Measurements from ENCODE around the gene DAAM2.

DAAM2 gene

DNA sequence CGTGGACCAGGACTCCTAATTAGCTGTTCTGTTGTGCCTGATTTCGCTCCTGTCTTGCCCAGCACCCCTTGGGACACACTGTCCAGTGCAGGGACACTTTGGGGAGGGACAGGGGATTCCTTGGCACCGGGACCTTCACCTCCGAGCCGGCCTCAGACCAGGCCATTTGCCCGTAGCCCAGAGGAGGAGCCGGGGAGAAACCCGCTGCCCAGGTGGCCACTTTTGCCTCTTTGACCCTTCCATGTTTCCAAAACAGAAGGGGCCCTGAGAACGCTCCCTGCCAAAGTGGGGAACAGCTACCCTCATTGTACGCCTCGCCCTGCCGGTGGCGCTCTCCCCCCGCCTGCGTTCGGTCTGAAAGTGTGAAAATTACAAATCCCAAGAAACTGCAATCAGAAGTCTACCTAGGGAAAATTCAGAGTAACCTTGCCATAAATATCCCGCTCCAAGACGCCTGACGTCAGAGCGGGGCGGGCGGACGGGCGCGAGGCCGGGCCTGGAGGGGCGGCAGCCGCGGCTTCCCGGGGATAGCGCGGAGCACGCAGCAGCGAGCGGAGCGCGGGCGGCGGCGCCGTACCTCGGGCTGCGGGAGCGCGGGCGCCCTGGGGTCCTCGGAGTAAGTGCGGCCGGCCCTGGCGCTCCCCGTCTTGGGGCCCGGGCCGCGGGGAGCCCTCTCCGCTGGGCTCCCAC lies at the start of gene DAAM2:
Gene DAAM2 (plus strand): TSS at position 527 of the 690 bp plus-strand sequence. CDS start 63,927 bp downstream, outside the sequence.
- no peak for DNase-seq (ENCODE audit: low read depth in 2 of 2, low spot score in 1 of 2)

DNA sequence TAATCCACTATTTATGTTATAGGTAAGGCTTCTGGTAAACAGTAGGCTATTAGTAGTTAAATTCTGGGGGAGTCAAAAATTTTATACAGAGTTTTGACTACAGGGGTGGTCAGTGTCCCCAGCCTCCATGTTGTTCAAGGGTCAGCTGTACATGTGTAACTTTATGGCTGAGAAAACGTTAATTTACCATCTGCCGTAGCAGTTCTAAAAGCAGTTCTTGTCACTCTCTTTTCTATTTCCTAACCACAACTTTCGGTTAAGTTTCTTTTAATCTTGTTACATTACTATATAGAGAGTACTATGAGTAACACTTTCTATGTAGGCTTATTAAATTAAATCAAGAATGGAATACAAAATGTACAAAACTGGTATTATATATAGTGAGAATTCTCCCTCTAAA lies 45.4 kb upstream of the DAAM2 start:
- no peak for DNase-seq (ENCODE audit: low read depth in 2 of 2, low spot score in 1 of 2)

DNA sequence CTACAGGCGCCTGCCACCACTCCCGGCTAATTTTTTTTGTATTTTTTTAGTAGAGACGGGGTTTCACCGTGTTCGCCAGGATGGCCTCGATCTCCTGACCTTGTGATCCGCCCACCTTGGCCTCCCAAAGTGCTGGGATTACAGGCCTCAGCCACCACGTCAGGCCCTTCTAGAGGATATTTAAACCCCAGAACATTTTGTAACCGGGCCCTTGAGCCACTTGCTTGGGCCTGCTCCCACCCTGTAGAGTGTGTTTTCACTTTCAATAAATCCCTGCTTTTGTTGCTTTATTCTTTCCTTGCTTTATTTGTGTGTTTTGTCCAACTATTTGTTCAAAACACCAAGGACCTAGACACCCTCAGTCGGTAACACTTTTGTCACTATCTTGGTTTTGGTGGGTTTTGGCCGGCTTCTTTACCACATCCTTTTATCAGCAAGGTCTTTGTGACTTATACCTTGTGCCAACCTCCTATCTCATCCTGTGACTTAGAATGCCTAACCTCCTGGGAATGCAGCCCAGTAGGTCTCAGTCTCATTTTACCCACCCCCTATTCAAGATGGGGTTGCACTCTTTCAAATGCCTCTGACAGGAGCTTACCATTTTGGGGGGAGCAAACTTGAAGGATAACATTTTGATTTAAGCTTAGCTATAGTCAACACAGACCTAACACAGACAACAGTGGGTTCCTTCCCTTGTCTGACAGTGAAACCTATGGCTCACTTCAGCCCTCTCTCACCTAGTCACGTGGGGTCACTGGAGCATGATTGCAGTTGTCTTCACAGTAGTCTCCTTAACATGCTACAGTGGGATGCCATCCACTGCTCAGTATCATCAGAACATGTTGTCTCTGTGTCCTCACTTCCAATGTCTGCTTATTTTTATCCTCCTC lies 39.1 kb upstream of the DAAM2 start:
- no peak for DNase-seq (ENCODE audit: low read depth in 2 of 2, low spot score in 1 of 2)

DNA sequence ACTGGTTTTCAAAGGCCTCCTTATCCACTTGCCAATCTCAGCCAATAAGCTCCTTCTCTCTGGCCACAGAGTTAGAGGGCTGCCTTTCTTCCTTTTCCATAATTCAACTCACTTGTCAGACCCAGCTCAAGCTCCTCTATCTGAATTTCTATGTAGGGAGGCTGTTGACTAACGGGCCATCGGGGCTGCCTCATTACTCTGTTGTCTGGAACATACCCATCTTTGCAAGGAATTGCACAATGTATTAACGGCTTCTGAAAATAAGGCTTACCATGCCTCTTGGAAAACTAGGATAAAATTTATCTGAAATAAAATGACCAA lies 38.5 kb upstream of the DAAM2 start:
- DNase-seq (ENCODE audit: low read depth in 2 of 2, low spot score in 1 of 2) = no peak

DNA sequence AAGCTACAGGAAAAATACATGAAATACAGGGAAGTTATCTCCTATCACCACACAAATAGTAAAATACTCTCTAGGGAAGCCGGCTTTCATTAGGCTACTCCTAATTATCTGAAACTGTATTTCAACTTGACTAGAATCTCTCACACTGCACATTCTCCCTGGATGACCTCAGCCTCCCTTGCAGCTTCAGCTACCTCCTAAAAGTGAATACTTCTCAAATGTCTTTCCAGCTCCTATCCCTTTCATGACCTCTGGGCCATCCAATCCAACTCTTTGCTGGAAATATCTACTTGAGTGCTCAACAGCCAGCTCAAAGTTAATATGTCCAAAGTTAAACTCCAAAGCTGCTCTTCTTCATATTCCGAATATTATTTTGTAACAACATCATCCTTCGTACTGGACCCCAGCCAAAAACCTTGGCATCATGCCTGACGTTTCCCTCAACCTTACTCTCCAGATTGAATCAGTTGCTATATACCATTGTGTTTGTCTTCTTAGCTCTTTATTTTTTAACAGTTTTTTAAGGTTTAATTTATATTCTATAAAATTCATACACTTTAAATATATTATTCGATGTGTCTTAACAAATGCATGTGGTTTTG lies 37.6 kb upstream of the DAAM2 start:
- no peak for DNase-seq (ENCODE audit: low read depth in 2 of 2, low spot score in 1 of 2)

DNA sequence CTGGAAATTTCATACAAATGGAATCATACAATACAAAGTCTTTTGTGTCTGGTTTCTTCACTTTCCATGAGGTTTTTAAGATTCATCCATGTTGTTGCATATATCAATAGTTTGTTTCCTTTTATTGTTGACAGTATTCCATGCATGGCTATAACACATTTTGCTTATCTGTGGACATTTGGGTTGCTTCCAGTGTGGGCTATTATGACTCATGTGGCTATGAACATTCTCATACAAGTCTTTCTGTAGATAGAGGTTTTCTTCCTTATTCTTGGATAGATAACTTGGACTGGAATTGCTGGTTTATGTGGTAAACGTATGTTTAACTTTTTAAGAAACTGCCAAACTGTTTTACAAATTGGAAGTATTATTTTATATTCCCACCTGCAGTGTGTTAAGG lies 36.9 kb upstream of the DAAM2 start:
- no peak for DNase-seq (ENCODE audit: low read depth in 2 of 2, low spot score in 1 of 2)

DNA sequence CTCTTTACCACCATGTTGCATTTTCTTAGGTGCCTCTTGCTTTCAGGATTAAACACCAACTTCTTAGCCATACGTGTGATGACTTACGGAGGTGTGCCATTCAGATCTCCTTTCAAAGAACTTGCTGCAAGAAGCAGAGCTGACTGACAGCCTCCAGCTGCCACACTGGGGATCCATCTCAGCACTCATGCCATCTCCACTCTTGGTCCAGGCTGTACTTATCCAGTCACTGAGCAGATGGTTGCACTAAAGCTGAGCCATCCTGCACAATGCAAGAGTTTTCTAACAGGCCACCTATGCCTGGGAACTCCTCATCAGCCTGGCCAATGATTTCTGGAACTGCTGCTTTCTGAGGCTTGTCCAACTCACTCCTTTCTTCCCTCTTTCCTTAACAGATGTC lies 35.6 kb upstream of the DAAM2 start:
- no peak for DNase-seq (ENCODE audit: low read depth in 2 of 2, low spot score in 1 of 2)

DNA sequence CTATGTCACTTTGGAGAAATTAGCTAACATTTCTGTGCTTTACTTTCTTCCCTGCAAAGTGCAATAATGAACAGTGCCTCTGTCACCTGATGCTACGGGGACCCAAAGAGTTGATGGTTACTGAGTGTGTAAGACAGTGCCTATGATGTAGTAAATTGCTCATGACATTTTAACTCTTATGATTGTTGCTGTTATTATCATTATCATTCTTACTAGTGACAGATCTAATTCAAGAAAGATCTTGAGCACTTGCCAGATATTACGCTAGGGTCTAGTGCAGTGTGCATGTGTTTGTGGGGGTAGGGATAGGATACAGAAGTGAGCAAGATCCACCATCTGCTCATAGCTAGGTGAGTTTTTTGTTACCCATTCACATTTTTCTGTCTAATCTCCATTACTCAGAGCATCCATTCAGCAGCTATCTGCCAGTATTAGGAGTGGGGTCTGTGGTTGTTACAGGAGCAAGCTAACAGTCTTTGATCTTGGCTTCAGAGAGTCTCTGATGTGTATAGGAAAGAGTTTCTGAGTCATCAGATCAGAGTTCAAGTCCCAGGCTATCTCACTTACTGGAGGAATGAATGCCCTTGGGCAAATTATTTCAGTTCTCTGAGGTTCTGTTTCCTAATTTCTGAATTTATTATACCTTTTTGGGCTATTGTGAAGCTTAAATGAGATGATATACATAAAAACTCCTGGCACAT lies 33.1 kb upstream of the DAAM2 start:
- no peak for DNase-seq (ENCODE audit: low read depth in 2 of 2, low spot score in 1 of 2)

DNA sequence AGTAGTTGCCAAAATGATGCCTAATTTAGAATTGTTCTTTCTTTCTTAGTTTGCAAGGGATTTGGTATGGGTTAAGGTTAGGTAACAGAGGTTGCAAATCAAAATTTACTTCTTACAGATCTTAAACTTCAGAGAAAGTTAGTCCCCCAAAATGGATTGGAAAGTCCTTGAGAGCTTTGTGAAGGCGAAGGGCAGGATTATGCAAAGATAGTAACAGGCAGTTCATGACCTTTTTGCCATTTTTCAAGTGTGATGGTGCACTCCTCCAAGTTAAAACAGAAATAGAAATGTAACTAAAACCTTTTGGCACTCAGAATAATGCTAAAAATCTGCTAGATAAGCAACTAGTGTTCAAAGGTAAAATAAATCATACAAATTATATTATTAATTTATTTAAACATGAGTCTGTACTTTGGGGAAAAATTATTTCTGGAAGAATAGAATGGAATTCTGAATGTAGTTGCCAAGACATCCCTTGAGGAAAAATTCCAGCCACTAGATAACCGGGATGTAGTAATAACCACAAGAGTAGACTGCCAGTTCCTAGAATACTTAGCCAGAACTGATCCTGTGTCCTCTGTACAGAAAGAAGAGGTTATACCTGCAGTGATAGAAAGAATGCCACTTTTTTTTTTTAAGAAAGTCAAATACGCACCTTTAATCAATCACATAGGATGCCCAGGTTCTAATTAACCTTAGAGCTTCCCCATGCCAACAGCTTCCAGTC lies 31.8 kb upstream of the DAAM2 start:
- no peak for DNase-seq (ENCODE audit: low read depth in 2 of 2, low spot score in 1 of 2)

DNA sequence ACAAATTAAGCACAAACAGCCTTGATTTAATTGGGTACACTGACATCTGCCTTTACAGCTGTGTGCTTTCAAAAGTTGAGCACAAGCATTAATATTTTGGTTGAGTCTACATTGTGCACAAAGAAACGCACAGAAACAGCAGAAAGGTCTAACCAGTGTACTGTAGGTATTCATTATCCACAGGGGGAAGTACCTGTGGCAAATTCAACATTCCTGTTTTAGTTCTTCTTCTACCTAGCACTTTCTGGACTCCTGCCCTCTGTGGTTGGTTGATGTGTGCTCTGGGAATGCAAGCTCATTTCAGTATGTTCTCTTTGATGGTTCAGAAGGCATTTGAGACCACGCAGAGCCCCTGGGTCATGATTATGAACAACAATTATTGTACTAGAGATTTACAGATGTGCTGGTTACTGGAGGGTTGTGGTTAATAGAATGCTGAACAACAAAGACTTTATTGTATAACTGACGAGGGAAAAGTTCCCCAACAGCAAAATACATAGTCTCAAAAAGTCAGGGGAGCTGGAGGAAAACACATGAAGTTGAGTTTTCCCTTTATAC lies 26.6 kb upstream of the DAAM2 start:
- no peak for DNase-seq (ENCODE audit: low read depth in 2 of 2, low spot score in 1 of 2)

DNA sequence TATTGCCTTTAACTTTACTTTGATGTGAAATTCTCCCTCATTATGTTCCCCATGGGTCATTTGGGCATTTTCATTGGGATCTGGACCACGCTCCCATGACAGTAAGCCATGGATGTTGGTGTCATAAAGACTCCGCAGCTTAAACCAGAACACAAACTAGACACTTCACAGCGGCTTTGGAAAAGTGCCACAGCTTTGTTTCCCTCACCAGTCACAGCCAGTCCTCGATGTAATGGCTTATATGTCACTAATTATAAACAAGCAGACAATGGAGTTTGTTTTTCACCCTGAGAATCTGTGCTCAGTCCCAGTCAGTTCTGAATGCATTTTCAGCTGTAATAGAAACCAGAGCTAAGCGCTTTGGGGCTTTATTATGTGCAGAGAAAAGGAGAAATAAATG lies 23.2 kb upstream of the DAAM2 start:
- DNase-seq (ENCODE audit: low read depth in 2 of 2, low spot score in 1 of 2) = no peak

DNA sequence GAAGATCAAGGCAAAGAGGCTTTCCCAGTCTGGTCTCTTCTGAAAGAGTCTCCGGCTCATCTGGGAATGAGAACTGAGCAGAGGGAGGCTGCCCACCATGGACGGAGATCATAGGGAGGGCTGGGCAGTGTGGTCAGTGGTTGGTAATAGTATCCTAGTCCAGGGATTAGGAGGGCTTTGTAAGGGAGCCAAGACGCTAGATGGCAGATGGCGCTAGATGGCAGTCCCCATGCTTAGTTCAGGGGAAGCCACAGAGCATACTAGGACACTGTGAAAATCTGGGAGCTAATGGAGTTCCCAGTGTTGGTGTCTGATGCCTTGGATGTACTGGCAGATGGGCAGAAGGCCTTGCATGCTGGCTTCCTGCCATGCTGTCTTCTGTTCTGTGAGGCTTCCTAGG lies 21.7 kb upstream of the DAAM2 start:
- no peak for DNase-seq (ENCODE audit: low read depth in 2 of 2, low spot score in 1 of 2)

DNA sequence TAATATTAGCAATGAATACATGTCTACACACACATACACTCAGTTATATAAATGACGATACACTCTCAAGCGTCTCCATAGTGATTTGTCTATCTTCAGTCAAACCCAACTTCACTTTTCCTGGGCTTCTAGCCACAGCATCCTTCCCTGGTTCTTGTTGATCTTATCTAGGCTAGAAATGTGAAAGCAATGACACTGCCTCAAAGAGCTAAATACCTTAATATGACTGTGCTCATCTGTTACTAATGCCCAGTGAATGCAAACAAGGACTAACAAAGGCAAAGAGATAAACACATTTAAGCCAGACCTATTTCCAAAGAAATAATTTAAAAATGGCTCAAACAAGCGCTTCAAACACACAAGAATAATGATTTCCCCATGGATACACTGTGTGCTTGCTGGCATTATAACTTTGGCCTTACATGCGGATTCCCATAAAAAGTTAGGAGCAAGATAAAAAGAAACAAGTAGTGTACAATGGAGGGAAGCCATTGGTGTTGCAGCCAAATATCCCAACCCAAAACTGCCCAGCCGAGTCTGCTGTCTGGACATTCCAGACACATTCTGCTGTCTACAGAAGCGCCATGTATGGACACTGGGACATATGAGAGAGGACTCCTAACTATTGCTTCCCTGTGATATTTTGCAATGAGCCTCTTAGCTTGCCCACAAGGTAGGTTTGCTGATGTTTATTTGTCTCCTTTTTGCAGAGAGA lies 19.5 kb upstream of the DAAM2 start:
- DNase-seq (ENCODE audit: low read depth in 2 of 2, low spot score in 1 of 2) = no peak

DNA sequence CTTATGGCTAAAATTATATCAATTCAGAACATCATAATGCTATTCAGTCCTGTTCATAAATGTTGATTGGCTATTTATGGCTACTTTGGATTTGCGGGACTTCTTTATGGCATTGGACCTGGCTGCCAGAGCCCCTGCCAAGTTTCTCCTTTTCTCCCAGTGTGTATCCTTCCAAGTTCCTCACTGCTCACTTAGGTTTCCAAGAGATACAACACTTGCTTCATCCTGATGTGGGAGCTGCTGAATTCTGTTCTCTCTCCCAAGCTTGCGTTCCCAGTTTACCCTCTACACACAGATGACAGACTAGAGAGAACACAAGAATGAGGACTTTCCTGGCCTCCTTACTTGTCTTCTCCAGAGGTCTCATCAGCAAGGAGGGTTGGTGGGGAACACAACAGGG lies 18.4 kb upstream of the DAAM2 start:
- DNase-seq (ENCODE audit: low read depth in 2 of 2, low spot score in 1 of 2) = no peak

DNA sequence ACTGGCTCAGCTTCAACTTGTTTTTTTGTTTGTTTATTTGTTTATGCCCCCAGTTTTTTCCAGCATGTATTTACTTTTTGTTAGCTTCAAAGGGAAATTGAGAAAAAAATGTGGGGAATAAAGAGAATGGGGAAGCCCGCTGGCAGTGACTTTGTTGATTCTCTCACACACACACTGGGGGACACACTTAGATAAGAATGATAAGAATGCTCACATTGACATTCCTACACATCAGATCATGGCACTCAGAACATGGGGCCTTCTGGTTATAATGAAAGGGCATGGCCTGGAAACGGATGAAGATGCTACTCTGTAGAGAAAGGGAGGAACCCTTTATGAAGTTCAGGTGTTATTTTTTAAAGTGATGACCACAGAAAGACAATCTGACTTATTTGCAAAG lies 15.6 kb upstream of the DAAM2 start:
- no peak for DNase-seq (ENCODE audit: low read depth in 2 of 2, low spot score in 1 of 2)

DNA sequence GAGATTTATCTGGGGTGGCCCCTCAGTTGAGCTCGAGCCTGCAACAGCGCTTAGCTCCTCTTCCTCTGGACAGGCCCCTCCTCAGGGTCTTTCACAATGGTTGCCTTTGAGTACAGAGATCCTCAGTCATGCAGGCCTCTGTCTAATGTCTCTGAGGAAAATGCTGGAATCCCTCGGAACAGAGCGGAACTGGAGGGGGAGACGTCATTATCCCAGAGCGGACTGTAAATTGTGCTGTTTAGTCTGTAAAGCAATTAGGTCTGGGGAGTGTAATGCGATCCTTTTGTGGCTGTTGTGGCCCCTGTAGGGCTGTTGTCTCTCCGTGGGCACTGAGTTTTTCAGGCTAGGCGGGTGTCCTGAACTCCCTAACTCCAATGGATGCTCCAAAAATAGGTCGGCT lies 15.0 kb upstream of the DAAM2 start:
- no peak for DNase-seq (ENCODE audit: low read depth in 2 of 2, low spot score in 1 of 2)

DNA sequence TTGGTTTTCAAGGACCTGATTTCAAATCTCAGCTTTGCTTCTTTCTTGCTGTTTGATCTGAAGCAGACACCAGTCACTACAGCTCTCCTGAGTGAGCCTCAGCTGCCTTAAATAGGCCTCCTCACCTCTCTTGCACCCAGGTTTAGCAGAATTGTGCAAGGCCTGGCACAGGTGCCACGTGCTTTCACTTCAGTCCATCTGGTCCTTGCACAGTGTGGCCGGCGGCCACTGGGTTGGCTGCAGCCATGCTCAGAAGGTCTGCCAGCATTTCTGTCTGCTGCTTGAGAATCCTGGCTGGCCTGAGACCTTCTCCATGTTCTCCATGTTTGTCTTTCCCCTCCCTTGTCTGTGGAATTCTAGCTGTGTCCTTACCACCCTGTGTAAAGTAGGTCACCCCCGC lies 14.5 kb upstream of the DAAM2 start:
- no peak for DNase-seq (ENCODE audit: low read depth in 2 of 2, low spot score in 1 of 2)

DNA sequence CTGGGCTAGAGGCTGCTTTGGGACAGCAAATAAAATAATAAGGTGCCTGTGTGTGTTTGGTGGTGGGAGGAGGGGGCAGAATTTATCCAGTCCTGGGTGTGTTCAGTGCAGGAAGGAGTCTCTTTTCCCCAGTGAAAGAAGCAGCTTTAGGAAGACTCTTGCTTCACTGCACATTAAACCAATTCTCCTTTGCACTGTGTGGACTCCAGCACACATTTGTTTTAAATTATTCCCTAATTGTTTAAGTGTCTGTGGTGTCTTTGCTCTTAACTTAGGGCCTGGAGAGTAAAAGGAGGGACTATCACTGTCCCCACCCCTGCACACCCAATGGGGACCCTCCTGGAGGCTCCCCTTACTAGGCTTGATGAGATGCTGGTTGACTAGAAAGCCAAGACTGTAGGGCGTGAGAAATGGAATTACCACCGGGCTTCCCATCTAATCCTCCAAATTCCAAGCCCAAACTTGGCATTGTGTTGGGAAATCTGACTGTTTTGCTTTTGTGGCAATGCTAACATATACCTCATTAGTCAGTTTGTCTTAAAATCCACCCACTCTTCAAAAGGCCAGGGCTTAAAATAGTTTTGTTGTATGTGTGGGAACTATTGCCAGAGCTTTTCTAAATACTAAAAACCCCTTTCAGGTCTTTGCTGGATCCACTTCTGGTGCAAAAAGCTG lies 13.5 kb upstream of the DAAM2 start:
- no peak for DNase-seq (ENCODE audit: low read depth in 2 of 2, low spot score in 1 of 2)

DNA sequence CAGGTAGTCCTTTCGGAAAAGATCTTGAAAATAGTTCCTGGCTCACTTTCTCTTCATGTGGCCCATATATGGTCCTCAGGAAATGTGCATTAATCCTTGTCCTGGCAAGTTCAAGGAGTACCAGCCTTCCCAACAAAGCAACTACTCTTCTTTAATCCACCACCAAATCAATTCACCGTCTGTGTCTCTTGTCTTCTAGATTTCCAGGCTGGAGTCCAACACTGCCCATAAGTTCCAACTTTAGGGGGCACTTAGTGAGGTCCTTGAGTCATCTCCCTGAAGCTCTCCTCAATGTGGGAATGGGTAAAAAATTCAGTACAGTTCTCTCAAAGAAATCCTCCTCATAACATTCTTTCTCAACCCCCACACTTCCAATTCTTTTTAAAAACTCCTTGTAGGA lies 6.9 kb upstream of the DAAM2 start:
- DNase-seq (ENCODE audit: low read depth in 2 of 2, low spot score in 1 of 2) = no peak

DNA sequence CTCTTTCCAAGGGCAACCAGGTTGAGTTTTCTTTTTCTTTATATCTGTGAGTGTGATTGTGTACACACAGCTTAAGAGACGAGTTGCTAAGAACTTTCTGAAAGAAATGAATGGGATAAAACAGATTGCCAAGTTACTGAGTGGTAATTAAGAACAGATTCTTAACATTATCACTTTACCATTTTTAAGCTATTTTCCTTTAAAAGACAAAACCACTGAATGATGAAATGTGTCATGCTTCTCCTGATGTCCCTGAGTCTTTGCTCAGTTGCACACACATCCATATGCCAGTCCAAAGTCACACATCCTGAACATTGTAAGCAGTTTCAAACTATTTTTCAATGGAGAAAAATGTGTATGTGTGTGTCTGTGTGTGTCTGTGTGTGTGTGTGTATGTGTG lies 5.5 kb upstream of the DAAM2 start:
- no peak for DNase-seq (ENCODE audit: low read depth in 2 of 2, low spot score in 1 of 2)
